ENCODE results near the gene ACTL10. TPM values are rescaled to one million over a fixed set of nuclear protein-coding genes. Genes with fewer than 3 reads are reported as not detected.

The ACTL10 gene
- total RNA-seq, 1 donor from 2014 or later, result 3.7 TPM

DNA sequence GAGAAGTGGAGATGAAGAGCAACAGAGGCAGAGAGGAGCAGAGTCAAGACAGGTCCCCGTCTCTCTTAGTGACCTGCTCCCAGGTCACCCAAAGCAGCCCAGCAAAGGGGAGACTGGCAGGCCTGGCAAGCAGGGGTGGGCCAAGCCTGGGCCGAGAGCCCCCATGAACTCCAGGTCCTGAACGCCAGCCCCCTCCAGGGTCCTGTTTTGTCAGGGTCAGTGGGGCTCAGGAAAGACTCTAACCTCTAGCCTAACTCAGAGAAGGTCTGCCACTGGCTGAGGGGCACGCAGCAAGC is 6.3 kb downstream of the ACTL10 start:
- no peaks in the 10 kb centered on the region for H3K9me3 Mint-ChIP-seq
- intact Hi-C loops (cut with micrococcal nuclease), result no loop called here
- DNase-seq, result no peak
- peaks cover 36% of the 10 kb centered on the region for H3K4me1 Mint-ChIP-seq
- H3K27ac Mint-ChIP-seq, result peak overlapping the region; percentile 86
- H3K27me3 Mint-ChIP-seq, result no peaks in the 10 kb centered on the region
- H3K4me3 Mint-ChIP-seq, result peak overlapping the region; percentile 92
- peaks cover 29% of the 10 kb centered on the region for H3K36me3 Mint-ChIP-seq (ENCODE audit: low read depth)

DNA sequence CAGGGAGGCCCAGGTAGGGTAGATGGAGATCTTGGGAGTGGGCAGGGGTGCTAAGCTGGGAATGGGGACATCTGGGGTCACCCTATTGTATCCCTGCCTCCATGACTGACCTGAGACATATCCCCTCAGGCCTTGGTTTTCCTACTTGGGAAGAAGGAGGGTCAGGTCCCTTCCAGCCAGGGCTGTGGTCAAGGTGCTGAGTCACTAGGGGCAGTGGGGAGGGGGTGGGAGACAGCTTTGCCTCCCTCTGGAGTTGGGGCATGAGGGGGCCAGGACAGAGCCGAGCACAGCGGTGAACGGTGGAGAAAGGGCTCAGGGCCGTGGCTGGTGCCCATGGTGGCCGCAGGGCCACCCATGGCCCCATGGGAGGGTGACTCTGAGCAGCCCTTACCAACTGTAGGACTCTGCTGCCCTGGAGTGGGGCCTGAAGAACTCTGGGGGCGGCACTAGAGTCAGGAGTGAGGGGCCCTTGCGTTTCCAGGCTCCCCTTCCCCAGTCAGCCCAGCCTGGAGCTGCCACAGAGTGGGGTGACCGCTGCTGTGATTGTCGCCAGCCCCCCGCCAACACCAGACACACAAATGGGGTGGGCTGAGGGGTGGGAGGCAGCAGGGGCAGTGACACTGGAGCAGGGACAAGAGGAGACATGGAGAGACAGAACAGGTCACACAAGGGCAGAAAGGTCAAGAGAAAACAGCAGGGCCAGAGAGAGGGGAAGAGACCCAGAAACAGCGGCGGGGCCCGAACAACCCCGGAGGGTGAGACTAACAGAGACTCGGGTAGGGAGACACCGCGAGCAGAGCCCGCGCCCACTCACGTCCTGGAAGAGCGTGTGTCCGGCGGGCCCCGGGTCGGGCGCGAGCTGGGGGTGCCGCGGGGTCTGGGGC is 6.9 kb downstream of the ACTL10 start:
- H3K9me3 Mint-ChIP-seq, result no peaks in the 10 kb centered on the region
- no peaks in the 10 kb centered on the region for H3K27me3 Mint-ChIP-seq
- H3K27ac Mint-ChIP-seq, result peak overlapping the region; percentile 89
- H3K4me3 Mint-ChIP-seq, result peak overlapping the region; percentile 92
- DNase-seq, result no peak
- H3K36me3 Mint-ChIP-seq (ENCODE audit: low read depth), result peaks cover 28% of the 10 kb centered on the region
- intact Hi-C loops (cut with micrococcal nuclease), result loop anchor here (1.0 kb wide), 1 partner anchor 13 kb away; the partner anchor contains the start of gene E2F1
- peaks cover 35% of the 10 kb centered on the region for H3K4me1 Mint-ChIP-seq

DNA sequence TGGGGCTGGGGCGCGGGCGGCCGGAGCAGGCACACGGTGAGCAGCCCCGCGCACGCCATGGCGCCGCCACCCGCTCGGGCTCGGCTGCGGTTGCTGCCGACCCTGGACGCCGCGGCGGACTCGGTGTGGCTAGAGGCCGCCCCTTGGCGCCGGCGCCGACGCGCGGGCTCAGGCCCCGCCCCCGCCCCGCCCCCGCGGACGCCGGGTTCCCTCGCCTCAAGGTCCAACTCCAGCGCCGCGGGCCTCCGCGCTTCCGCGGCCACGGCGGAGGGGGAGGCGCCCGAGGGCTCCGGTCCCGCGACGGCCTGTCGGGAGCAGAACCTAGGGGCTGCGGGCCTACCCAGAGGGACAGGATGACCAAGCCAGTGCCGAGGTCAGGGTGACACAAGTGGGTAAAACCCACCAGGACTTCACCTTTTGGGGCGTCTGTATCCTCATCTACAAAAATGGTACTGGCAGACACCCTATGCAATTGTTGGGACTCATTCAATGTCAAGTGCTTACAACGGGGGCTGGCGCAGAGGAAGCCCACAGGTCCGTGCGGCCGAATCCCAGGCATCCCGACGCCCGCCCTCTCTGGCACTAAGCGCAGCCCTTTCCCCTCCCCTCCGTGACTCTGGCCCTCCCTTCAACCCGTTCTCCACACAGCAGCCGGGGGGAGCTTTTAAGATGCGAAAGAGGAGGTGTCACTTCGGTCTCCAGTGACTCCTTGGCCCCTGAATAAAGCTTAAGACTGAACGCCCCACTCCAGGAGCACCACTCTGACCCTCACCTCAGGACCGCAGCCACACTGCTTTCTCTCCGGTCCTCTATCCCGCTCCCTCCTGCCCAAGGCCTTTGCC is 7.8 kb downstream of the ACTL10 start, which contains the start of gene NECAB3:
Gene NECAB3, minus strand, starts transcription at position 135 of the 842 bp plus-strand sequence. Its CDS starts 76 bp downstream, at position 59.
- Mint-ChIP-seq H3K27me3 (no peaks in the 10 kb centered on the region), H3K36me3 (ENCODE audit: low read depth) (peaks cover 32% of the 10 kb centered on the region), H3K4me3 (peak within 1 kb of the TSS; percentile 92), H3K27ac (peak within 1 kb of the TSS; percentile 89), H3K4me1 (peaks cover 41% of the 10 kb centered on the region), H3K9me3 (no peaks in the 10 kb centered on the region)
- intact Hi-C loops (cut with micrococcal nuclease), result loop anchor here (1.0 kb wide), 1 partner anchor 12 kb away; the partner anchor contains the start of gene E2F1
- DNase-seq, result peak; percentile 94

DNA sequence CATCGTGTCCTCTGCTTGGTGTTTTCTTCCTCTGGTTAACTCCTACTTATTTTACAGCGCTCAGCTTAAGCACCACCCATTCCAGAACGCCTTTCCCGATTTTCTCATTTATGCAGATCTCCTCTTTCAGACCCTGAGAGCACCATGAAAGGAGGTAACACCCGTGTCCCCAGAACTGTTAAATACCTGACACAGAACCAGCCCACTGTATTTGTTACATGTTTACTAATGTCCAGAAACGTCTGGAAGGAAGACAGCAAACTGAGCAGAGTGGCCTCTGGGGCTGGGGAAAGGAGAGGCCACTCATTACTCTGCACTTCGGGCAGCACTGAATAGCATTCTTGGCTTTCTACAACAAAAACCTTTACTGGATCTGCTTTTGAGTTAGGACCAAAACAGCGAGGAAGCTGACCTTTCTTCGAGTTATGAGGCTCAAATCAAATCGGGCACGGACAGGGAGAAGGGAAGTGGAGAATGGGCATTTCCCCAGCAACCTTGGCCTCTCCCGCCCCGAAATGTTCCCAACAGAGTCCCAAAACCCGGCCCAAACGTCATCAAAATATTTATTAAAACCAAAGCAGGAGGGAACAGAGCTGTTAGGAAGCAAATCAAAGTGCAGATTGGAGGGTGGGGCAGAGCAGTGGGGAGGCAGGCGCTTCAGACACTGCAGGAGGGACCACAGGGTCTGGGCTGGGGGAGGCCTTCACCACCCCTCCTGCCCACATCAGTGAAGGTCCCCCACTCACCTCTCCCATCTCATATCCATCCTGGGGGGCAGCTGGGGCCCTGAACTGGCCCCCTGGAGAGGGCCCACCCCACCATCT is 8.6 kb downstream of the ACTL10 start:
- peaks cover 30% of the 10 kb centered on the region for H3K36me3 Mint-ChIP-seq (ENCODE audit: low read depth)
- peak overlapping the region; percentile 68 for H3K4me3 Mint-ChIP-seq
- intact Hi-C loops (cut with micrococcal nuclease), result no loop called here
- no peaks in the 10 kb centered on the region for H3K9me3 Mint-ChIP-seq
- peaks cover 45% of the 10 kb centered on the region for H3K4me1 Mint-ChIP-seq
- no peak for DNase-seq
- H3K27me3 Mint-ChIP-seq, result no peaks in the 10 kb centered on the region
- H3K27ac Mint-ChIP-seq, result peak overlapping the region; percentile 71

DNA sequence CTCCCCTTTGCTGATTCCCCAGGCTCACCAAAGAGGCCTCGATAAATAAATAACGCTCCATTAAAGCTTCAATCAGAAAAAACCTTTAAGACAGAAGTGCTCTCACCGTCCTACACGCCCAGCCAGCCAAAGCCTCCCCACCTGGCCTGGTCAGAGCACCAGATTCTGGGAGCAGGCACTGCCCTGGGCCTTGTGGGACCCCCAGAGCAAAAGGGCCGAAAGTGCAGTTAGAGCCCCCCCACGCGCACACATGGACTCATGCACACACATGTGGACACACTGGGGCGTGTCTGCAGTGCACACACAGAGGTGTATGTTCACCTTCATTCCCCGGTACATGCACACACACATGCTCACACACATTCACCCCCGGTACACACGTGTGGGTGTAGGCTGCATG is 9.4 kb downstream of the ACTL10 start:
- DNase-seq, result no peak
- no peaks in the 10 kb centered on the region for H3K27me3 Mint-ChIP-seq

DNA sequence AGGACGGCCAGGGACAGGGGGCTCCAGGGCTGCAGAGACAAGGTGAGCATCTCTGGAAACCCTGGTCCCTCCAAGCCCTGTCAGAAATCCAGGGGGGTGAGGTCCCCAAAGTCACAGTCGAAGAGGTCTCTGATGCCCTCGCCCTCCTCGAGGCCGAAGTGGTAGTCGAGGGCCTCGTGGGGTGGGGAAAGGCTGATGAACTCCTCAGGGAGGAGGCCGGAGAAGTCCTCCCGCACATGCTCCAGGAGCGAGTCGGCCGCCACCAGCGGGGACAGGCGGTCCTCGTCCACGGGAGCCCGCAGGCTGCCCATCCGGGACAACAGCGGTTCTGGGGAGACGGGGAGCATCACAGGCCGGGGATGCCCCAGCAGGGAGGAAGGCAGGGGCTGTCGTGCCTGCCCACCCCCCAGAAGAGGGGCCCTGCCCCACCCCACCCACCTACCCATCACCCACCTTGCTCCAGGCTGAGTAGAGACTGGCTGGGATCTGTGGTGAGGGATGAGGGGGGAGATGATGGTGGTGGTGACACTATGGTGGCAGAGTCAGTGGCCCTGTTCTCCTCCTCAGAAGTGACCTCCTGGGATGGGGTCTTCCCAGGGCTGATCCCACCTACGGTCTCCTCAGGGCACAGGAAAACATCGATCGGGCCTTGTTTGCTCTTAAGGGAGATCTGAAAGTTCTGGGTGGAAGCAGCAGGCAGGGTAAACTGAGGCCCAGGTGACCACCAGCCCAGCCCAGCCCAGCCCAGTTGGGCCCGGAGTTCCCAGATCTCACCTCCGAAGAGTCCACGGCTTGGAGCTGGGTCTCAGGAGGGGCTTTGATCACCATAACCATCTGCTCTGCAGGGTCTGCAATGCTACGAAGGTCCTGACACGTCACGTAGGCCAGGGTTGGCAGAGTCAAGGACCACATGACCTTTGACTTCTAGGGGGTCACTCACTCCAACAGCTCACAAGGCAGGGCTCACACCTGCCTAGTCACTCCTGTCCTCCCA is 10.2 kb downstream of the ACTL10 start:
- no peak overlapping the region for H3K4me3 Mint-ChIP-seq
- no peaks in the 10 kb centered on the region for H3K9me3 Mint-ChIP-seq
- intact Hi-C loops (cut with micrococcal nuclease), result no loop called here
- DNase-seq, result no peak
- H3K36me3 Mint-ChIP-seq (ENCODE audit: low read depth), result peaks cover 32% of the 10 kb centered on the region
- no peak overlapping the region for H3K27ac Mint-ChIP-seq
- no peaks in the 10 kb centered on the region for H3K27me3 Mint-ChIP-seq
- H3K4me1 Mint-ChIP-seq, result peaks cover 60% of the 10 kb centered on the region

More for the DNA sequence above, 9.4 kb downstream of the ACTL10 start:
- H3K27ac Mint-ChIP-seq, result no peak overlapping the region
- H3K9me3 Mint-ChIP-seq, result no peaks in the 10 kb centered on the region
- H3K4me3 Mint-ChIP-seq, result peak overlapping the region; percentile 20
- peaks cover 32% of the 10 kb centered on the region for H3K36me3 Mint-ChIP-seq (ENCODE audit: low read depth)
- intact Hi-C loops (cut with micrococcal nuclease), result no loop called here
- H3K4me1 Mint-ChIP-seq, result peaks cover 53% of the 10 kb centered on the region

DNA sequence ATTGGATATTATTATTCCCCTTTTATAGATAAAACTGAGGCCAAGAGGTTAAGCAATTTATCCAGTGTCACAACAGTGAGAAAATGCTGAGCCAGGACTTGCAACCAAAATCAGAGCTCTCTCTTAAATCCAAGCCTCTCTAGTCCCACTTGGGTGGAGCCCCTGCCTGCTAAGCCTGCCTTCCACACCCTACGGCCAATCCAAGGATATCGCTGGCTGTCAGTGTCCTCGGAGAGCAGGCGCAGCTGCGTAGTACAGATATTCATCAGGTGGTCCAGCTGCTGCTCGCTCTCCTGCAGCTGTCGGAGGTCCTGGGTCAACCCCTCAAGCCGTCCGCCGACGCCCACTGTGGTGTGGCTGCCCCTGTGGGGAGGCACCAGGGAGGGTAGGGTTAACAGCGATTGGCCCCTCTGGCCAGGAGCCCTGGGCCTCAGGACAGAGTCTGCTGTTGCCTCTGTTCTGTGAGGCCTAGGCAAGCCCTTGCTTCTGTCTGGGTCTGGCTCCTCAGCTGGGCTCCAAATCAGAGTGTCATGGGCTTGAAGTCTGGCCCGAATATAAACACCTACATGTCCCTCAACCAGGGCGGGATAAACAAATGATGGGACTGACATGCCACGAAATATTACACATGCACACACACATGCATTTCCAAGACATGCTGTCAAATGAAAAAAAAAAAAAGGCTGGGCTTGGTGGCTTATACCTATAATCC is 11.4 kb downstream of the ACTL10 start:
- no peak for DNase-seq
- no peaks in the 10 kb centered on the region for H3K27me3 Mint-ChIP-seq
- H3K36me3 Mint-ChIP-seq (ENCODE audit: low read depth), result peaks cover 32% of the 10 kb centered on the region
- intact Hi-C loops (cut with micrococcal nuclease), result no loop called here
- peak overlapping the region; percentile 89 for H3K27ac Mint-ChIP-seq
- no peaks in the 10 kb centered on the region for H3K9me3 Mint-ChIP-seq
- H3K4me1 Mint-ChIP-seq, result peaks cover 60% of the 10 kb centered on the region
- no peak overlapping the region for H3K4me3 Mint-ChIP-seq

DNA sequence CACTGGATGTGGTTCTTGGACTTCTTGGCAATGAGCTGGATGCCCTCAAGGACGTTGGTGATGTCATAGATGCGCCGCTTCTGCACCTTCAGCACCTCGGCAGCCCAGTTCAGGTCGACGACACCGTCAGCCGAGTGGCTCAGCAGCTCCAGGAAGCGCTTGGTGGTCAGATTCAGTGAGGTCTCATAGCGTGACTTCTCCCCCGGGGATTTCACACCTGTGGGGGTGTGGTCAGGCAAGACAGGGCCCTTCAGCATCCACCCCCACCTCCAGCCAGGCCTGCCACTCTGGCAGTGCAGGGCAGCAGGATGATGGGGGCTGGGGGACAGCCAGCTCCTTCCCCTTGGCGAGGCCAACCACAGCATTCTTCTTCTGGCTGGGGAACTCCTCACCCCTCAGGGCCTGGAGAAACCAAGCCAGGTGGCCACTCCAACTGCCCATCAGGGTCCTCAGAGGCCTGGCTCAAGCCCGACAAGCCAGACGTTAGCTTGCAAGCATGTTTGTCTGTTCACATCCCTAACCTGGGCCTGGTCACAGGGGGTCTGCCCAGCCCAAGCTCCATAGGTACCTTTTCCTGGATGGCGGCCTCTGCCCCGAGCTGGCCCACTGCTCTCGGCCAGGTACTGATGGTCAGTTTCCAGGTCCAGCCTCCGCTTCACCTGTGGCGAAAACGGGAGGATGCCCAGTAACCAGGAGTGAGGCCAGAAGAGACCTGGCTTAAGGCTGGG is 13.2 kb downstream of the ACTL10 start:
- peak overlapping the region; percentile 46 for H3K4me3 Mint-ChIP-seq
- H3K4me1 Mint-ChIP-seq, result peaks cover 63% of the 10 kb centered on the region
- intact Hi-C loops (cut with micrococcal nuclease), result loop anchor here (10.0 kb wide), 1 partner anchor 315 kb away; the partner anchor contains the start of gene RALY
- H3K36me3 Mint-ChIP-seq (ENCODE audit: low read depth), result peaks cover 35% of the 10 kb centered on the region
- peak; percentile 86 for DNase-seq
- no peaks in the 10 kb centered on the region for H3K9me3 Mint-ChIP-seq
- peak overlapping the region; percentile 89 for H3K27ac Mint-ChIP-seq
- no peaks in the 10 kb centered on the region for H3K27me3 Mint-ChIP-seq

DNA sequence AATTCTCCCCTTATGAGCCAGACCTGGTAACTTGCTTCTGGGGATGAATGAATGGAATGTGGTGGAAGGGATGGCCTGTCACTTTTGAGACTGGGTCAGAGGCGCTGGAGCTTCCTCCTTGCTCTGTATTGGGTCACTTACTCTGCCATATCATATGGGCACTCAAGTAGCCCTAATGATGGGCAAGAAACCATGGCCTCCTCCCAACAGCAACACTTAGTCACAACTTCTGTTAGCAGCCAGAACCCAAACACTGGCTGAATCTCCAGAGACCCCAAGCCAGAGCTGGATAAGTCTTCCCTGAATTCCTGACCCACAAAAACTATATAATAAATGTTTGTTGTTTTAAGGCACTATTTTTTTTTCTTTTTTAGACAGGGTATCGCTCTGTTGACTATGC is 13.9 kb downstream of the ACTL10 start:
- Mint-ChIP-seq H3K9me3 (no peaks in the 10 kb centered on the region), H3K4me1 (peaks cover 65% of the 10 kb centered on the region), H3K27ac (peak overlapping the region; percentile 80), H3K4me3 (peak overlapping the region; percentile 51), H3K36me3 (ENCODE audit: low read depth) (peaks cover 35% of the 10 kb centered on the region), H3K27me3 (no peaks in the 10 kb centered on the region)
- DNase-seq, result no peak
- intact Hi-C loops (cut with micrococcal nuclease), result loop anchor here (10.0 kb wide), 1 partner anchor 314 kb away; the partner anchor contains the start of gene RALY

DNA sequence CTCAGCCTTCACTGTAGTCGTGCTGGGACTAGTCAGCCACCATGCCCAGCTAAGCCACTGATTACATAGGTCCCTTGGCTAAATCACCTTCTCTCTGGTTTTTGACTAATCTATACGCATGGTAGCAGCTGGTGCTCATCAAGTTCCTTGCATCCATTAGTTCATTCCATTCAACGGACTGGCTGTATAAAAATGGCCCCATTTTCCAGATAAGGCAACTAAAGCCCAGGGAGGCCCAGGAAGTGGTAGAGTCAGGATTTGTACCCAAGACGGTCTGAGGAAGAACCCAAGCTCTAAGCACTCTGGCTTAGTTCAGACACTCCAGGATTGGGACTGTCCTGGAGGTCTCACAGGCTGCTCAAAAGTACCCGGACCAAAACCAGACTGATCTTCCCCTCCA is 14.5 kb downstream of the ACTL10 start:
- no peaks in the 10 kb centered on the region for H3K9me3 Mint-ChIP-seq
- H3K27ac Mint-ChIP-seq, result peak overlapping the region; percentile 78
- H3K36me3 Mint-ChIP-seq (ENCODE audit: low read depth), result peaks cover 35% of the 10 kb centered on the region
- peaks cover 65% of the 10 kb centered on the region for H3K4me1 Mint-ChIP-seq
- DNase-seq, result no peak
- intact Hi-C loops (cut with micrococcal nuclease), result loop anchor here (10.0 kb wide), 1 partner anchor 314 kb away; the partner anchor contains the start of gene RALY
- H3K4me3 Mint-ChIP-seq, result peak overlapping the region; percentile 74
- no peaks in the 10 kb centered on the region for H3K27me3 Mint-ChIP-seq

DNA sequence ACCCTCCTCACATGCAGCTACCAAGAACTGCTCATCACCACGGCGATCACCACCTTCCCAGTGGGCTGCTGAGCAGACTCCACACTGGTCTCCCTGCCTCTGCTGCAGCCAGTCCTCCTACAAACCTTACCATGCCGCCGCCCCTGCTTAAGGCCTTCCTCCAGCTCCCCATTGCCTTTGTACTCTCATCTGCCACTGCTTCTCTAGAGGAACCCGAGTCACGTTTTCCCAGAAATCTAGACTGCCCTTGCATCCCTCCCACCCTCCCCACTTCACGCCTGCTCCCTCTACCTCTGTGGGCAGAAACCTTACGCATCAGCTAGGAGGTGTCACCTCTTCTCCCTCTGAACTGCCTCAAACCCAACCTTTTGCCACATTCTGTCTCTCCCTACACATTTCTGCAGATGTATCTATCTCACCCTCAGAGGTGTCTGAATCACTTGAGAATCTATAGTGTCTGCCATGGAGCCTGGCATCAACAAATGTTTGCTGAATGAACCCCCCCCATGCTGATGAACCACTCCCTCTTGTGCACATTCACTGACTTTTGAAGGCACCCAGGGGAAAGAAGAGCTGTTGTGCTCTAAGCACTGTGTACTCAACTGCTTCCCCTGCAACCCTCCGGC is 15.1 kb downstream of the ACTL10 start:
- H3K36me3 Mint-ChIP-seq (ENCODE audit: low read depth), result peaks cover 31% of the 10 kb centered on the region
- peaks cover 69% of the 10 kb centered on the region for H3K4me1 Mint-ChIP-seq
- intact Hi-C loops (cut with micrococcal nuclease), result loop anchor here (10.0 kb wide), 1 partner anchor 313 kb away; the partner anchor contains the start of gene RALY
- H3K9me3 Mint-ChIP-seq, result no peaks in the 10 kb centered on the region
- H3K27ac Mint-ChIP-seq, result peak overlapping the region; percentile 78
- H3K27me3 Mint-ChIP-seq, result no peaks in the 10 kb centered on the region
- DNase-seq, result peak; percentile 67
- H3K4me3 Mint-ChIP-seq, result peak overlapping the region; percentile 74
